ENCODE measurements around the gene RNF213.

DNA sequence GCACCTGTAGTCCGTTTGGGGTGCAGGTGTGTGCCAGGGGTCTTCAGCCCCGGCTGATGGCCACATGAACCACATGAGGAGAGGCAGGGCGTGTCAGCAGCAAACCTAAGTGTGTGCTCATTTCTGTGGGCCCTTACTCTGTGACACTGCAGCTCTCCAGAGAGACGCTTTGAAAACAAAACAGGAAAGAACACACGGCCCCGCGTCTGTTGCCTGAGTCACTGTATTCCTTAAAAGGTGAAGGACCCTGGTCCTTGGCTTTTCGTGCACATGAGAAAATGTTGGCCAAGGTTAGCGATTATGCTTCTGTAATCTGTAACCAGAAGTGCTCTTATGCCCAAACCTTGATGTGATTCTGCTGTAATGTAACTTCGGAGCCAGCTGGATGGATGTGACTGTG is 176.9 kb downstream of the RNF213 start:
- TF ChIP-seq CTCF (IDR thresholded peaks at IDR 0.05) (no peak), POLR2A (IDR thresholded peaks at IDR 0.05) (no peak), EP300 (IDR thresholded peaks at IDR 0.05) (no peak), POLR2AphosphoS5 (IDR thresholded peaks at IDR 0.05) (no peak)
